Lower leg skin (tissue), 3 donors: ENCODE measurements around the gene CNIH4.

Experiments
- POLR2A ChIP-seq, 2 donors: fragments of 450-650 bp; IDR thresholded peaks; one replicate each; pipeline ENCODE4 v1.6.1; 2016 to 2017; ENCODE audit warnings: antibody characterized with exemption in 2 of 2, mild to moderate bottlenecking in 1 of 2, moderate library complexity in 1 of 2
- TF ChIP-seq, protein P1 (sequence below), 3 donors: fragments of 450-650 bp; IDR thresholded peaks; one replicate each; pipeline ENCODE4 v1.5.1; 2016; ENCODE audit warnings: antibody characterized with exemption in 3 of 3, mild to moderate bottlenecking in 3 of 3, moderate library complexity in 2 of 3

DNA sequence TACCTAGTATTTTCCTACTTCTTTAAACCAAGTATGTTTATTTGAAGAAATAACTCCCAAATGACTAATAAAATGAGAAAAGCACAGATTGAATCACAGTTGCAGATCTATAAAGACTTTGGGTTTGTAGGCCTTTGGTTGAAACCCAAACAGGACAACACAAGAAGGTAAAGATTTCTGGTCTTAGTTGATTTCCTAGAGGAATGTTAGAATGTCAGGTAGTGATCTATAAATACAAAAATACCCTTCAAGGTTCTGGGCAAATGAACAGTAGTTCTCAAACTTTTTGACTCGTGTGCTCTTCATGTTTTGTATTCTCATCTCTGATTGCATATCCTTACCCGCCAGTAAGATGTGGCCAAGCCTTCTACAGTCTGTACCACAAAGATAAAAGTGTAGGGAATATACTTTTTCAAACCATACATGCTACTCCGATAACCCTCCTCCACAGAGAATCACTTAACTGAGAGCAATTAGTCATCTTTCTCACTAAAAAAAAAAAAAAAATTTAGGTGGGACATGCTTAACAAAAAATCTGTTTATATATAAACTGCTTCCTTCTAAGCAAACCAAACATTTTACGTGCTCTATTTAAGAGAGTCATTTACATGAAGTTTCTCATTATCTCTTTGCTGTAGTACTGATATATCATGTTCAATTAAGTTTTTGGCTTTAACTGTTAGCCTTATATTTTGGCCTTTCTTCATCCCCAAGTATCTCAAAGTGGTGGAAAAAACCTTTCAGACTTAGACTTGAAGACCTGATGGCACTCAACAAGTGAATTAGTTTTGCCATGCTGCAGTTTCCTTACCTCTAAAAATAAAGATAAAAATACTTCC is 36.0 kb downstream of the CNIH4 start:
- TF ChIP-seq, protein P1, sequence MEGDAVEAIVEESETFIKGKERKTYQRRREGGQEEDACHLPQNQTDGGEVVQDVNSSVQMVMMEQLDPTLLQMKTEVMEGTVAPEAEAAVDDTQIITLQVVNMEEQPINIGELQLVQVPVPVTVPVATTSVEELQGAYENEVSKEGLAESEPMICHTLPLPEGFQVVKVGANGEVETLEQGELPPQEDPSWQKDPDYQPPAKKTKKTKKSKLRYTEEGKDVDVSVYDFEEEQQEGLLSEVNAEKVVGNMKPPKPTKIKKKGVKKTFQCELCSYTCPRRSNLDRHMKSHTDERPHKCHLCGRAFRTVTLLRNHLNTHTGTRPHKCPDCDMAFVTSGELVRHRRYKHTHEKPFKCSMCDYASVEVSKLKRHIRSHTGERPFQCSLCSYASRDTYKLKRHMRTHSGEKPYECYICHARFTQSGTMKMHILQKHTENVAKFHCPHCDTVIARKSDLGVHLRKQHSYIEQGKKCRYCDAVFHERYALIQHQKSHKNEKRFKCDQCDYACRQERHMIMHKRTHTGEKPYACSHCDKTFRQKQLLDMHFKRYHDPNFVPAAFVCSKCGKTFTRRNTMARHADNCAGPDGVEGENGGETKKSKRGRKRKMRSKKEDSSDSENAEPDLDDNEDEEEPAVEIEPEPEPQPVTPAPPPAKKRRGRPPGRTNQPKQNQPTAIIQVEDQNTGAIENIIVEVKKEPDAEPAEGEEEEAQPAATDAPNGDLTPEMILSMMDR (IDR thresholded peaks at IDR 0.05), result no peak
- TF ChIP-seq POLR2A (IDR thresholded peaks at IDR 0.05), result no peak
